ENCODE measurements around the gene APOB. TPM values are rescaled to one million over a fixed set of nuclear protein-coding genes. Genes with fewer than 3 reads are reported as not detected.

APOB gene
- total and polyA plus RNA-seq, 2 of the 13 experiments (the other 11 are each of a cell fraction or from before 2014, with no cell fraction given): 1,569 to 2,515 TPM

- peaks cover 10% of the 10 kb centered on the region for H3K79me2 ChIP-seq (ENCODE audit: insufficient read depth, low read length)
- H2AFZ ChIP-seq (ENCODE audit: low read length): no peak overlapping the region
- ChIA-PET CTCF (ENCODE audit: low intra/inter-chr PET ratio, low total read pairs) (no interaction called here), POLR2A (interaction anchor here (0.7 to 13.6 kb wide), 8 partner anchors 8 to 87 kb away, joined by 3 to 119 read pairs (median 5); no protein-coding TSS in a partner anchor)
- no peak overlapping the region for H3K9ac ChIP-seq (ENCODE audit: insufficient read depth, low read depth, low read length)
- H3K27ac ChIP-seq (ENCODE audit: extremely low read length, insufficient read depth, low read length): no peak overlapping the region
- peaks cover 30% of the 10 kb centered on the region for H3K4me1 ChIP-seq (ENCODE audit: insufficient read depth, low read length)
- in situ Hi-C loops (cut with HindIII; ENCODE audit: extremely low pct_ligation_motif_present, low pct_unique_long_range_greater_than_20kb) (no loop called here), intact Hi-C loops (cut with micrococcal nuclease; ENCODE audit: unreplicated experiment) (no loop called here)
- no peak overlapping the region for H3K4me2 ChIP-seq (ENCODE audit: low read depth, low read length)
- ATAC-seq (peak; percentile 0; the same call in 1 of the 3 replicates), FAIRE-seq (no peak), DNase-seq (ENCODE audit: low spot score) (no peak)
- H3K4me3 ChIP-seq (replicated peaks in 1 of 3; ENCODE audit: insufficient read depth in 1 of 3, low read depth in 2 of 3, low read length in 3 of 3): no peak overlapping the region
- no peaks in the 10 kb centered on the region for H3K27me3 ChIP-seq (ENCODE audit: control insufficient read depth in 1 of 2, insufficient read depth in 2 of 2, low read length in 2 of 2)
- WGBS (ENCODE audit: low lambda C conversion rate): 100% methylated on average over 3 of the region's 3 CpGs
- BruUV-seq (replicated peaks): no TSS peak
- peaks cover 100% of the 10 kb centered on the region for H4K20me1 ChIP-seq (ENCODE audit: insufficient read depth, low read length)
- no peaks in the 10 kb centered on the region; the same call in 1 of the 2 replicates for H3K9me3 ChIP-seq (ENCODE audit: low read length)
- H3K36me3 ChIP-seq (replicated peaks in 1 of 2; ENCODE audit: control insufficient read depth in 1 of 2, insufficient read depth in 2 of 2, low read length in 2 of 2): peaks cover 62 to 99% of the 10 kb centered on the region in 2 experiments
- TF ChIP-seq THAP11 (CRISPR knock-in tag; IDR thresholded peaks at IDR 0.05): 0 out of 2 replicates have a peak, but pooled peaks have one; percentile 17
- TF ChIP-seq CHCHD3 (CRISPR knock-in tag; IDR thresholded peaks at IDR 0.05): no peak
- TF ChIP-seq ZNF607 (CRISPR knock-in tag; IDR thresholded peaks at IDR 0.05; ENCODE audit: borderline replicate concordance): no peak
- TF ChIP-seq TEAD2 (CRISPR knock-in tag; IDR thresholded peaks at IDR 0.05): no peak
- no peak for TF ChIP-seq ZNF30 (CRISPR knock-in tag; IDR thresholded peaks at IDR 0.05)
- 0 out of 2 replicates have a peak, but pooled peaks have one; percentile 18 for TF ChIP-seq ARID2 (CRISPR knock-in tag; IDR thresholded peaks at IDR 0.05; ENCODE audit: borderline replicate concordance)
- no peak for TF ChIP-seq RFX5 (IDR thresholded peaks at IDR 0.05; ENCODE audit: low read depth, low read length)
- TF ChIP-seq ZMYM4 (CRISPR knock-in tag; IDR thresholded peaks at IDR 0.05): no peak
- TF ChIP-seq POGK (CRISPR knock-in tag; conservative IDR thresholded peaks at IDR 0.05): no peak
- no peak for TF ChIP-seq MZF1 (CRISPR knock-in tag; IDR thresholded peaks at IDR 0.05; ENCODE audit: borderline replicate concordance)
- 0 out of 2 replicates have a peak, but pooled peaks have one; percentile 7 for TF ChIP-seq ZSCAN21 (CRISPR knock-in tag; IDR thresholded peaks at IDR 0.05; ENCODE audit: borderline replicate concordance)
- no peak for TF ChIP-seq AGO1 (IDR thresholded peaks at IDR 0.05; ENCODE audit: low read depth, low read length, poor library complexity, severe bottlenecking)
- peak in 1 of 2 experiments; percentile 28; a peak in 2 of 4 replicates for TF ChIP-seq POLR2A (IDR thresholded peaks at IDR 0.05; ENCODE audit: insufficient read depth in 1 of 2, low read depth in 2 of 2, low read length in 2 of 2)
- no peak for TF ChIP-seq THAP9 (CRISPR knock-in tag; IDR thresholded peaks at IDR 0.05; ENCODE audit: borderline replicate concordance)
- TF ChIP-seq ZFP82 (CRISPR knock-in tag; IDR thresholded peaks at IDR 0.05; ENCODE audit: borderline replicate concordance): no peak
- TF ChIP-seq ZSCAN29 (CRISPR knock-in tag; conservative IDR thresholded peaks at IDR 0.05): no peak
- no peak for TF ChIP-seq MEIS1 (CRISPR knock-in tag; IDR thresholded peaks at IDR 0.05; ENCODE audit: borderline replicate concordance)
- TF ChIP-seq ZNF562 (CRISPR knock-in tag; IDR thresholded peaks at IDR 0.05; ENCODE audit: borderline replicate concordance): 0 out of 2 replicates have a peak, but pooled peaks have one; percentile 9
- TF ChIP-seq RBAK (CRISPR knock-in tag; IDR thresholded peaks at IDR 0.05): no peak
- no peak for TF ChIP-seq MTA1 (CRISPR knock-in tag; IDR thresholded peaks at IDR 0.05; ENCODE audit: borderline replicate concordance)
- no peak for TF ChIP-seq ZNF576 (CRISPR knock-in tag; IDR thresholded peaks at IDR 0.05)
Measured at GRCh38 chr2:21011453-21011852, 32.4 kb downstream of the APOB start.

Measured in HepG2 (cell line).